Peyer's patch (tissue), 4 donors: ENCODE measurements around the gene UNKL. TPM values are rescaled to one million over a fixed set of nuclear protein-coding genes. Genes with fewer than 3 reads are reported as not detected.

ENCODE experiments used
- DNase-seq, 3 donors: peaks; one replicate each; pipeline ENCODE4 v3.0.0-alpha.2; 2017 to 2019
- H3K27ac ChIP-seq, 4 donors: fragments of 200-600 bp; sonication (generic); one replicate each; pipeline ENCODE4 v1.5.1; 2016 to 2019
- H3K27me3 ChIP-seq, 2 donors: fragments of 200-600 bp; sonication (generic); one replicate each; pipeline ENCODE4 v1.5.1; 2019
- H3K36me3 ChIP-seq, 3 donors: fragments of 200-600 bp; sonication (generic); one replicate each; pipeline ENCODE4 v1.5.1; 2016 to 2019
- H3K4me1 ChIP-seq, 4 donors: fragments of 200-600 bp; sonication (generic); one replicate each; pipeline ENCODE4 v1.5.1; 2016 to 2019
- H3K4me3 ChIP-seq, 4 donors: fragments of 200-600 bp; sonication (generic); 1 replicate in 3 of 4; 2 replicates in 1 of 4; pipeline ENCODE4 v1.5.1; 2016 to 2019; ENCODE audit warnings: mild to moderate bottlenecking in 1 of 4
- H3K9me3 ChIP-seq, 4 donors: fragments of 200-600 bp; sonication (generic); one replicate each; pipeline ENCODE4 v1.5.1; 2016 to 2019; ENCODE audit warnings: mild to moderate bottlenecking in 1 of 4
- POLR2A ChIP-seq, 2 donors: fragments of 450-650 bp; IDR thresholded peaks; one replicate each; pipeline ENCODE4 v1.5.1; 2017; ENCODE audit warnings: antibody characterized with exemption in 2 of 2, mild to moderate bottlenecking in 2 of 2, moderate library complexity in 2 of 2
- total RNA-seq, 4 donors: library from RNA; depleted of rRNA; stranded (reverse); fragments of >200 nt; gene quantifications; one replicate each; pipeline ENCODE4 v1.1.0, GENCODE V29; 2016
- TF ChIP-seq, protein P1 (sequence below), 6 experiments: fragments of 450-650 bp in 4 of 6; fragments of 200-600 bp in 2 of 6; sonication (generic) in 1 of 6; IDR thresholded peaks; one replicate each; pipeline ENCODE4 v1.5.1; 2017 to 2019; ENCODE audit warnings: antibody characterized with exemption in 6 of 6, mild to moderate bottlenecking in 3 of 6, moderate library complexity in 1 of 6

The UNKL gene
- total RNA-seq, 4 donors from 2014 or later, result 10.9 to 113 (median 38.4) TPM

DNA sequence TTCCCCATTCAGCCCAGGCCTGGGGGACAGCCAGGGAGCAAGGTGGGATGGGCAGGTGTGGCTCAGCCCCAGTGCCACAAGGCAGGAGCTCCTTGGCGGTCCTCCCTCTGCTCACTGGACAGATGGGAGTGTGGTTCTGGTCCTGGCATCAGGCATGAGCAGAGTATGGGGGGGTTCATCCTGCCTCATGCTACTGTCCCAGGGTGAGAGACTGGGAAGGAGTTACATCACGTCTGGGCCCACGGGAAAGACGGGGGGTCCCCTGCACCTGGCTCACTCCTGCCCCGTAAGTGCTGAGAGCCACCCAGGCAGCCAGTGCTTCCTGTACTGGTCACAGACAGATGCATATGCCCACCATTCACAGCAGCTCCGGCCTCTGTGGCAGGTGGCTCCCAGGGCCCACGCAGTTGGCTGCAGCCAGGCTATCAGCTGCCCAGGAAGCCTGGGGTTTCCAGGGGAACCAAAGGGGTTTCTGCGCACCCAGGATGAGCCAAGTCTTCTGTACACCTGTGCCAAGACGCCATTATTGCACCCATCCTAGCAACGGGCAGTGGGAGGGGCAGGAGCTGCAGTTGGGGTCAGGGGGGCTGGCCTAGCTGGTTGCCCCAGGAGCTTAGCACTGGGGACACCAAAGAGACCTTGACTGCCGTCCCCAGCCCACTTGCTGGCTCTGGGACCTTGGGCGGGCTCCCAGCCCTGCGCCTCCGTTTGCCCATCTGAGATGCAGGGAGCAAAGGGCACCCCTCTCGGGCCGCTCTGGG, 79.1 kb downstream of the UNKL start:
- peak in 2 of 3 donors; percentile 67 to 68 for DNase-seq
- TF ChIP-seq POLR2A (IDR thresholded peaks at IDR 0.05), result no peak
- TF ChIP-seq, protein P1, sequence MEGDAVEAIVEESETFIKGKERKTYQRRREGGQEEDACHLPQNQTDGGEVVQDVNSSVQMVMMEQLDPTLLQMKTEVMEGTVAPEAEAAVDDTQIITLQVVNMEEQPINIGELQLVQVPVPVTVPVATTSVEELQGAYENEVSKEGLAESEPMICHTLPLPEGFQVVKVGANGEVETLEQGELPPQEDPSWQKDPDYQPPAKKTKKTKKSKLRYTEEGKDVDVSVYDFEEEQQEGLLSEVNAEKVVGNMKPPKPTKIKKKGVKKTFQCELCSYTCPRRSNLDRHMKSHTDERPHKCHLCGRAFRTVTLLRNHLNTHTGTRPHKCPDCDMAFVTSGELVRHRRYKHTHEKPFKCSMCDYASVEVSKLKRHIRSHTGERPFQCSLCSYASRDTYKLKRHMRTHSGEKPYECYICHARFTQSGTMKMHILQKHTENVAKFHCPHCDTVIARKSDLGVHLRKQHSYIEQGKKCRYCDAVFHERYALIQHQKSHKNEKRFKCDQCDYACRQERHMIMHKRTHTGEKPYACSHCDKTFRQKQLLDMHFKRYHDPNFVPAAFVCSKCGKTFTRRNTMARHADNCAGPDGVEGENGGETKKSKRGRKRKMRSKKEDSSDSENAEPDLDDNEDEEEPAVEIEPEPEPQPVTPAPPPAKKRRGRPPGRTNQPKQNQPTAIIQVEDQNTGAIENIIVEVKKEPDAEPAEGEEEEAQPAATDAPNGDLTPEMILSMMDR (IDR thresholded peaks at IDR 0.05), result no peak
- Histone ChIP-seq H3K4me1 (peaks cover 0 to 62% (median 30%) of the 10 kb centered on the region in 4 donors), H3K27ac (peak overlapping the region in 1 of 4 donors; percentile 25), H3K4me3 (no peak overlapping the region), H3K27me3 (peaks cover 0 to 21% of the 10 kb centered on the region in 2 donors), H3K9me3 (peaks cover 0 to 4% (median 0%) of the 10 kb centered on the region in 4 donors), H3K36me3 (no peaks in the 10 kb centered on the region)

DNA sequence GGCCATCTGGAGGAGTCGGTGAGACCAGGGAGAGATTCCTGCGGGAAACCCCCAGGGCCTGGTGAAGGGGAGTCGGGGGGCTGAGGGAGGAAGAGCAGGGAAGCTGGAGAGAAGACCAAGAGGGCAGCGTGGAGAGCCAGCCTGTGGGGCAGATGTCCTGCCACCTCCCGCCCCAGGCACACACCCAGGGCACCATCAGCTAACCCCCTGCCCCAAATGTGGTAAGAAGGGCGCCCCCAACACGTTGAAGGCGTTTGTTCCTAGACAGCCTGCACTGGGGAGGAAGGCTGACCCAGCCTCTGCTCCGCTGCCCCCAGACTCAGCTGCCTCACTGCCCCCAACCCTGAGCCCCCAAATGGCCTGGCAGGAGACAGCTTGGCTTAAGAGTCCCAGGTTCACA, 79.8 kb downstream of the UNKL start:
- DNase-seq, result no peak
- TF ChIP-seq, protein P1 (IDR thresholded peaks at IDR 0.05), result no peak
- no peak for TF ChIP-seq POLR2A (IDR thresholded peaks at IDR 0.05)
- H3K27ac ChIP-seq, result peak overlapping the region in 1 of 4 donors; percentile 80
- H3K9me3 ChIP-seq, result peaks cover 0 to 6% (median 0%) of the 10 kb centered on the region in 4 donors
- H3K36me3 ChIP-seq, result no peaks in the 10 kb centered on the region
- peak overlapping the region in 3 of 4 donors; percentile 44 to 65 (median 58) for H3K4me3 ChIP-seq
- peaks cover 0 to 21% of the 10 kb centered on the region in 2 donors for H3K27me3 ChIP-seq
- H3K4me1 ChIP-seq, result peaks cover 0 to 62% (median 30%) of the 10 kb centered on the region in 4 donors

DNA sequence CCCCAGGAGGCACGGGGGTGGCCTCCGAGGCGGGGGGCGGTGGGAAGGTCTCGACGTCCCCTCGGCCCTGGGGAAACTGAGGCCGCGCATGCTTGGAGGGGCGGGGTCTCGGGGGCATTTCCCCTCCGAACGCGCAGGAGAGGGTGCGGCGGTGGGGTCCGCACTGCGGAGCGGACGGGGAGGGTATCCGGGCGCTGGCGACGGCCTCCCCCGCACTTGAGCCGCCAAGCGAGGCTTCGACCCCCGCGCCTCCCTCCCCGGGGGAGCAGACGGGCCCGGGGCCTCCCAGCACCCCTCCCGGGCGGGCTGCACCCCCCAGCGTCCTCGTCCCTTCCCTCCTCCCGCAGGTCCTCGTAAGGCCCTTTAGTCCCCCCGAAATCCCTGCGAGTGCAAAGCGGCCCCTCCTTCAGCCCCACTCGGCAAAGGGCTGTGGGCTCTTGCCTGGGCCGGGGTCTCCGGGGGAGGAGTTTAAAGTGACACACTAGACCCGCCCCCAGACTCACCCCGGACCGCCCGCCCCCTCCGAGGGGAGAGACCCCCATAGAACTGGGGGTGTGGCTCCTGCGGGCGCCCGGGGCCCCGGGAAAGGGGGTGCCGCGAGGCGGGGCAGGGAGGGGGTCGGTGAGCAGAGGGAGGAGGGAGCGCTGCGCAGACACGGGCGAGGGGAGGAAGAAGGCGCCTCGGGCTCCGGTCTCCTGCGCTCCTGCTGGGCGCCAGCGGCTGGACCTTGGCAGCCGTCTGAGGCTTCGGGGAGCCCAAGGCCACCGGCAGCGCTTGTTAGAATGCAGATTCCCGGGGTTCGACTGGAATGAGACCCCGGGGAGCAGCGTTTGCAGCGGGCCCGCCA, 80.4 kb downstream of the UNKL start:
- Histone ChIP-seq H3K4me3 (peak overlapping the region; percentile 44 to 65 (median 58)), H3K36me3 (no peaks in the 10 kb centered on the region), H3K9me3 (peaks cover 0 to 6% (median 0%) of the 10 kb centered on the region in 4 donors), H3K27me3 (peaks cover 0 to 21% of the 10 kb centered on the region in 2 donors), H3K27ac (peak overlapping the region in 3 of 4 donors; percentile 35 to 86 (median 80)), H3K4me1 (peaks cover 0 to 62% (median 30%) of the 10 kb centered on the region in 4 donors)
- no peak for DNase-seq
- TF ChIP-seq POLR2A (IDR thresholded peaks at IDR 0.05), result no peak
- TF ChIP-seq, protein P1 (IDR thresholded peaks at IDR 0.05), result no peak

DNA sequence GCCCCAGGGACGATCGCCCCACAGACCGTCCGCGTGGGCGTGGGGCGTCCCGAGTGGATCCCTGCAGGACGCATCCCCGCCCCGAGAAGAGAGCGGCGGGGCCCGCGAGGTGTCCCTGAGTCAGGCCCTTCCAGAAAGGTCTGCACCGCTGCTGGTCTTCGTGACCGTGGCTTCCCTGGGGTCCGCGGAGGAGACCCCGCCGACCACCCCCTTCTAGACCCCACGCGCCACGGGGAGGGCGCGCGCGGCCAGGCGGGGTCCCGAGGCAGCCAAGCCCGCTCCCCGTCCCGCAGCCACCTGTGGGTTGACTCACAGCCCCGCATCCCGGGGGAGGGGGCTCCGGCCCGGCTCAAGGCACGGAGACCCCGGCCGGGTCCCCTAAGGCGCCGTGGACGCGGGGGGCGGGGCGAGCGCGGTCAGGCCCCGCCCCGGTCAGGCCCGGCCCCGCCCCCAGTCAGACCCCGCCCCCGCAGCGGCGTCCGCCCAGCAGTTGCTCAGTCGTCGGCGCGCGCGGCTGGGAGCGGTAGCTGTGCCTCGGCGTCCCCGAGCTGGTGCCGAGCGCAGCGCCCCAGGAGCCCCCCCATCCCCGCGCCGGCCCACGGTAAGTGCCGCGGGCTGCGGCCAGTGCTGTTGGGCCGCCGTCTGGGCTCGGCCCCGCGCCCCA, 81.2 kb downstream of the UNKL start, which contains the start of gene BAIAP3:
Gene BAIAP3 (plus strand): TSS at position 497 of the 664 bp plus-strand sequence. CDS start 4,905 bp downstream, outside the sequence.
- Histone ChIP-seq H3K4me1 (peaks cover 0 to 56% (median 30%) of the 10 kb centered on the region in 4 donors), H3K9me3 (peaks cover 0 to 6% (median 0%) of the 10 kb centered on the region in 4 donors), H3K36me3 (no peaks in the 10 kb centered on the region), H3K27me3 (peaks cover 0 to 21% of the 10 kb centered on the region in 2 donors), H3K4me3 (peak within 1 kb of the TSS; percentile 44 to 65 (median 58)), H3K27ac (peak within 1 kb of the TSS; percentile 63 to 86 (median 76))
- DNase-seq, result peak; percentile 62 to 78 (median 72)
- peak in 1 of 2 donors; percentile 21 for TF ChIP-seq POLR2A (IDR thresholded peaks at IDR 0.05)
- TF ChIP-seq, protein P1 (IDR thresholded peaks at IDR 0.05), result no peak
